K562 (cell line): ENCODE data around the gene XPO6.

ENCODE experiments used
- BRCA1 ChIP-seq, 2 experiments: fragments of 450-650 bp in 1 of 2; sonication (generic) in 1 of 2; formaldehyde crosslinking in 1 of 2; IDR thresholded peaks; 2 replicates each; pipeline versions ENCODE4 v1.5.0 to v1.6.1; 2017 to 2020; ENCODE audit warnings: mild to moderate bottlenecking in 1 of 2, missing genetic modification reagents in 1 of 2
- FOXK1 ChIP-seq: sonication (generic); formaldehyde crosslinking; IDR thresholded peaks from 2 replicates; pipeline ENCODE4 v1.8.0; 2022; ENCODE audit warnings: missing genetic modification reagents, mild to moderate bottlenecking, borderline replicate concordance
- MCM2 ChIP-seq: fragments of 450-650 bp; IDR thresholded peaks from 2 replicates; pipeline ENCODE4 v1.6.1; 2017; ENCODE audit warnings: low read depth, mild to moderate bottlenecking
- MEF2D ChIP-seq: conservative IDR thresholded peaks from 2 replicates; pipeline ENCODE4 v1.6.1; 2016; ENCODE audit warnings: low read depth, missing genetic modification characterization, missing compliant biosample characterization
- MYNN ChIP-seq, 2 experiments: sonication (generic); formaldehyde crosslinking in 1 of 2; IDR thresholded peaks; 2 replicates each; pipeline versions ENCODE4 v1.5.0 to v1.6.1; 2016 to 2020; ENCODE audit warnings: antibody characterized with exemption in 1 of 2, missing genetic modification reagents in 1 of 2
- PCBP1 ChIP-seq: fragments of 200-400 bp; formaldehyde crosslinking; IDR thresholded peaks from 2 replicates; pipeline ENCODE4 v1.6.1; 2018; ENCODE audit warnings: mild to moderate bottlenecking, low read depth, low read length; ENCODE audit not compliant: poor library complexity, severe bottlenecking
- POLR2A ChIP-seq: fragments of 450-650 bp; conservative IDR thresholded peaks from 2 replicates; pipeline ENCODE4 v1.6.1; 2016
- ZNF253 ChIP-seq: fragments of 250-450 bp; sonication (Bioruptor Pico); conservative IDR thresholded peaks from 2 replicates; pipeline ENCODE4 v1.6.1; 2021; ENCODE audit warnings: mild to moderate bottlenecking
- ZNF311 ChIP-seq: fragments of 250-450 bp; sonication (Bioruptor Pico); IDR thresholded peaks from 2 replicates; pipeline ENCODE4 v1.4.0; 2020; ENCODE audit warnings: mild to moderate bottlenecking, moderate library complexity
- ZNF584 ChIP-seq: fragments of 200-800 bp; sonication (Bioruptor generic); IDR thresholded peaks from 2 replicates; pipeline ENCODE4 v1.6.1; 2016; ENCODE audit warnings: low read depth, mild to moderate bottlenecking, missing genetic modification characterization, missing compliant biosample characterization
- TF ChIP-seq, protein P1 (sequence below), 3 experiments: IDR thresholded peaks in 2 of 3; conservative IDR thresholded peaks in 1 of 3; 2 replicates each; pipeline ENCODE4 v1.5.1; 2011 to 2012; ENCODE audit warnings: low read length in 3 of 3, mild to moderate bottlenecking in 3 of 3, control low read depth in 2 of 3, improper control_type of control experiment in 1 of 3, inconsistent platforms in 1 of 3, low read depth in 1 of 3, mixed read lengths in 1 of 3, moderate library complexity in 1 of 3; ENCODE audit not compliant: insufficient read depth in 2 of 3
- TF ChIP-seq, protein P2 (sequence below): fragments of 250-450 bp; sonication (Bioruptor Pico); IDR thresholded peaks from 2 replicates; pipeline ENCODE4 v1.4.0; 2020; ENCODE audit warnings: mild to moderate bottlenecking, moderate library complexity

DNA sequence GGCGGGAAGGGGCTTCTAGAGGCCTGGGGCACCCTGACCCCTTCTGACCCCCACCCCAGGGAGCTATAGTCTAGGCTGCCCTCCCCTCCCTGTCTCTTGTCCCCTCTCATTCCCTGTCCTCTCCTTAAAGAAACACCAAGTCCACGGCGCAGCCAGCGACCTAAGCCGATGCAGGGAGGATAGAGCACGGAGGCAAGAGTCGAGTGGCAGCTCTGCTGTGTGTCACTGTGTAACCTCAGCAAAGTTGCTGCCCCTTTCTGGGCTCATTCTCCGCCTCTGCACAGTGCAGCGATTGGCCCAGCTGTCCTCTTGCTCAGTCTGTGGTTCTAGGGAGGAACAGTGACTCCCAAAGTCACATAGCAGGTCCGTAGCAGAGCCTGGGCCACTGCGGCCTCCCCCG, 44.1 kb upstream of the XPO6 start:
- TF ChIP-seq MEF2D (tag) (no peak), BRCA1 (IDR thresholded peaks at IDR 0.05) (no peak), BRCA1 (CRISPR knock-in tag; IDR thresholded peaks at IDR 0.05) (no peak), FOXK1 (CRISPR knock-in tag) (no peak), POLR2A (no peak), MCM2 (no peak), ZNF253 (CRISPR knock-in tag) (no peak), PCBP1 (no peak), MYNN (IDR thresholded peaks at IDR 0.05) (no peak), MYNN (CRISPR knock-in tag; IDR thresholded peaks at IDR 0.05) (no peak), ZNF311 (CRISPR knock-in tag) (no peak), ZNF584 (CRISPR knock-in tag) (no peak)
- TF ChIP-seq, protein P1, sequence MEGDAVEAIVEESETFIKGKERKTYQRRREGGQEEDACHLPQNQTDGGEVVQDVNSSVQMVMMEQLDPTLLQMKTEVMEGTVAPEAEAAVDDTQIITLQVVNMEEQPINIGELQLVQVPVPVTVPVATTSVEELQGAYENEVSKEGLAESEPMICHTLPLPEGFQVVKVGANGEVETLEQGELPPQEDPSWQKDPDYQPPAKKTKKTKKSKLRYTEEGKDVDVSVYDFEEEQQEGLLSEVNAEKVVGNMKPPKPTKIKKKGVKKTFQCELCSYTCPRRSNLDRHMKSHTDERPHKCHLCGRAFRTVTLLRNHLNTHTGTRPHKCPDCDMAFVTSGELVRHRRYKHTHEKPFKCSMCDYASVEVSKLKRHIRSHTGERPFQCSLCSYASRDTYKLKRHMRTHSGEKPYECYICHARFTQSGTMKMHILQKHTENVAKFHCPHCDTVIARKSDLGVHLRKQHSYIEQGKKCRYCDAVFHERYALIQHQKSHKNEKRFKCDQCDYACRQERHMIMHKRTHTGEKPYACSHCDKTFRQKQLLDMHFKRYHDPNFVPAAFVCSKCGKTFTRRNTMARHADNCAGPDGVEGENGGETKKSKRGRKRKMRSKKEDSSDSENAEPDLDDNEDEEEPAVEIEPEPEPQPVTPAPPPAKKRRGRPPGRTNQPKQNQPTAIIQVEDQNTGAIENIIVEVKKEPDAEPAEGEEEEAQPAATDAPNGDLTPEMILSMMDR (IDR thresholded peaks at IDR 0.05 in 2 of 3, conservative IDR thresholded peaks at IDR 0.05 in 1 of 3; ENCODE audit: insufficient read depth in 2 of 3, low read depth in 1 of 3, low read length in 3 of 3): no peak
- TF ChIP-seq, protein P2, sequence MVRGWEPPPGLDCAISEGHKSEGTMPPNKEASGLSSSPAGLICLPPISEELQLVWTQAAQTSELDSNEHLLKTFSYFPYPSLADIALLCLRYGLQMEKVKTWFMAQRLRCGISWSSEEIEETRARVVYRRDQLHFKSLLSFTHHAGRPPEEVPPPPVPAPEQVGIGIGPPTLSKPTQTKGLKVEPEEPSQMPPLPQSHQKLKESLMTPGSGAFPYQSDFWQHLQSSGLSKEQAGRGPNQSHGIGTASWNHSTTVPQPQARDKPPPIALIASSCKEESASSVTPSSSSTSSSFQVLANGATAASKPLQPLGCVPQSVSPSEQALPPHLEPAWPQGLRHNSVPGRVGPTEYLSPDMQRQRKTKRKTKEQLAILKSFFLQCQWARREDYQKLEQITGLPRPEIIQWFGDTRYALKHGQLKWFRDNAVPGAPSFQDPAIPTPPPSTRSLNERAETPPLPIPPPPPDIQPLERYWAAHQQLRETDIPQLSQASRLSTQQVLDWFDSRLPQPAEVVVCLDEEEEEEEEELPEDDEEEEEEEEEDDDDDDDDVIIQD (CRISPR knock-in tag): no peak
